Measurements from ENCODE around the gene CYTH3. TPM values are rescaled to one million over a fixed set of nuclear protein-coding genes. Genes with fewer than 3 reads are reported as not detected.

Gene CYTH3
- total RNA-seq, 1 experiment from 2014 or later, result 15.1 TPM

GRCh38 chr7:6260291-6261187 is 11.9 kb downstream of the CYTH3 start:
- DNase-seq (ENCODE audit: low spot score), result no peak
- in situ Hi-C loops (cut with HindIII; ENCODE audit: low sequenced_read_pairs), result loop anchor here (10.0 kb wide), 1 partner anchor 226 kb away; the partner anchor contains the start of gene ANKRD61

GRCh38 chr7:6259257-6259656 is 13.2 kb downstream of the CYTH3 start:
- in situ Hi-C loops (cut with HindIII; ENCODE audit: low sequenced_read_pairs), result no loop called here
- DNase-seq (ENCODE audit: low spot score), result no peak

GRCh38 chr7:6258440-6259182 is 13.8 kb downstream of the CYTH3 start:
- DNase-seq (ENCODE audit: low spot score), result no peak
- in situ Hi-C loops (cut with HindIII; ENCODE audit: low sequenced_read_pairs), result no loop called here

GRCh38 chr7:6257675-6258074 is 14.7 kb downstream of the CYTH3 start:
- DNase-seq (ENCODE audit: low spot score), result no peak
- in situ Hi-C loops (cut with HindIII; ENCODE audit: low sequenced_read_pairs), result no loop called here

GRCh38 chr7:6256677-6257535 is 15.5 kb downstream of the CYTH3 start:
- in situ Hi-C loops (cut with HindIII; ENCODE audit: low sequenced_read_pairs), result no loop called here

GRCh38 chr7:6256109-6256483 is 16.3 kb downstream of the CYTH3 start:
- DNase-seq (ENCODE audit: low spot score), result no peak
- in situ Hi-C loops (cut with HindIII; ENCODE audit: low sequenced_read_pairs), result no loop called here

More at GRCh38 chr7:6256677-6257535, 15.5 kb downstream of the CYTH3 start:
- DNase-seq (ENCODE audit: low spot score), result no peak

- in situ Hi-C loops (cut with HindIII; ENCODE audit: low sequenced_read_pairs), result no loop called here
- DNase-seq (ENCODE audit: low spot score), result no peak
Observed at GRCh38 chr7:6254866-6255265, 17.6 kb downstream of the CYTH3 start.

- DNase-seq (ENCODE audit: low spot score), result no peak
- in situ Hi-C loops (cut with HindIII; ENCODE audit: low sequenced_read_pairs), result no loop called here
Observed at GRCh38 chr7:6252748-6253147, 19.7 kb downstream of the CYTH3 start.

DNA sequence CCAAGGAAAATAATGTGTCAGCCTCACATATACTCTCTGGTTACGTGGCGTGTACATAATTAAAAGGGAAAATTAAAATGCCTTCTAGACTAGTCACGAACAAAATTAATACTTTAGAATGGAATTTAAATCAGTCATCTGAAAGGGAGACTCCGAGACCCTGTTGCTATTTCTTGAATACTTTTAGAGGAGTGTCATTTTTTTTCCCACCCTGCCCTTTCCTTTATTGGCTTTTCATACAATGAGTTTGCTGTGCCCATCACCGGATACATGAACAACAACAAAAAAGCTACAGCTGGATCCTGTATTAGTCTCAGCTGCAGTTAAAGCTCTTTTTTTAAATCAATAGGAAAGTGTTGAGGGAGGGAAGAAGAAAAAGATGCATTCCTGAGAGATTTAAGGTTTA is 20.1 kb downstream of the CYTH3 start:
- DNase-seq (ENCODE audit: low spot score), result no peak
- in situ Hi-C loops (cut with HindIII; ENCODE audit: low sequenced_read_pairs), result no loop called here

- DNase-seq (ENCODE audit: low spot score), result no peak
- in situ Hi-C loops (cut with HindIII; ENCODE audit: low sequenced_read_pairs), result no loop called here
Observed at GRCh38 chr7:6251653-6252052, 20.8 kb downstream of the CYTH3 start.

DNA sequence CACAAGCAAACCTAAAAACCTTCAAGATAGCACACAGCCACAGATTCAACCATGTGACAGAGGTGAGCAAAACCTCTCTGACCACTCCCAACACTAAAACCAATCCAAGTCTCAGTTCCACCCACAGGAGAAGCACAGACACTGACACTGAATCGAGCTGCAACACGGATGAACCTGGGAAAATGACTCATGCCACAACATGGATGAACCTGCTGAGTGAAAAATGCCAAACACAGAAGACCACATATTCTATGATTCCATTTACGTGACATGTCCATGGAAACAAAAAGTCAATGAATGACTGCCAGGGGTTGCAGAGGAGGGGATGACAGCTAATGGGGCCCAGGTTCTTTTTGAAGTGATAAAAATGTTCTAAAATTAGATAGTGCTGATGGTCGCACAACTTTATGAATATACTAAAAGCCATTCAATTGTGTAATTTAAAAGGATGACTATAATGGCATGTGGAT is 22.0 kb downstream of the CYTH3 start:
- in situ Hi-C loops (cut with HindIII; ENCODE audit: low sequenced_read_pairs), result no loop called here
- DNase-seq (ENCODE audit: low spot score), result no peak

- in situ Hi-C loops (cut with HindIII; ENCODE audit: low sequenced_read_pairs), result no loop called here
- DNase-seq (ENCODE audit: low spot score), result no peak
Observed at GRCh38 chr7:6249043-6249442, 23.4 kb downstream of the CYTH3 start.

GRCh38 chr7:6248581-6248980 is 23.8 kb downstream of the CYTH3 start:
- in situ Hi-C loops (cut with HindIII; ENCODE audit: low sequenced_read_pairs), result no loop called here
- DNase-seq (ENCODE audit: low spot score), result no peak

GRCh38 chr7:6246251-6246917 is 26.0 kb downstream of the CYTH3 start:
- in situ Hi-C loops (cut with HindIII; ENCODE audit: low sequenced_read_pairs), result no loop called here
- no peak for DNase-seq (ENCODE audit: low spot score)

GRCh38 chr7:6244021-6244420 is 28.4 kb downstream of the CYTH3 start:
- in situ Hi-C loops (cut with HindIII; ENCODE audit: low sequenced_read_pairs), result no loop called here
- no peak for DNase-seq (ENCODE audit: low spot score)

DNA sequence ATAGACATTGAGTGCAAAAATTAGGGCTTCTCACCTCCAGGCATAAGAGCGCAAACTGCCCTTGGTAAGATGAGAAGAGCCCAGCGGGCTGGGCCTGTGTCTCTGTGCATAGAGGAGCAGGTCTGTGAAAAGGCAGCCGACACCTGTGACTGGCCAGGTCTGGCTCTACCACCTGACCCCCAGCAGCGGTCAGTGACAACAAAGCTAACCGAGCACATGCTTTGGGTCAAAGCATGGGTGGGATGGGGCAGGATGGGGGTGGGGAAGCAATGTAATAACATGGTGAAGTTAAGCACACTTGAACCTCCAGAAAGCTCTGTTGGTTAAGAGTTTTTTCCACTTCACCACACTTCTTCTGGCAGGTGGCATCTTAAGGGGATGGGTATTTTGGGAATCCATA is 29.3 kb downstream of the CYTH3 start:
- in situ Hi-C loops (cut with HindIII; ENCODE audit: low sequenced_read_pairs), result no loop called here
- DNase-seq (ENCODE audit: low spot score), result no peak

- DNase-seq (ENCODE audit: low spot score), result no peak
- in situ Hi-C loops (cut with HindIII; ENCODE audit: low sequenced_read_pairs), result no loop called here
Observed at GRCh38 chr7:6242561-6242960, 29.9 kb downstream of the CYTH3 start.

GRCh38 chr7:6241607-6241973 is 30.8 kb downstream of the CYTH3 start:
- in situ Hi-C loops (cut with HindIII; ENCODE audit: low sequenced_read_pairs), result no loop called here
- no peak for DNase-seq (ENCODE audit: low spot score)

DNA sequence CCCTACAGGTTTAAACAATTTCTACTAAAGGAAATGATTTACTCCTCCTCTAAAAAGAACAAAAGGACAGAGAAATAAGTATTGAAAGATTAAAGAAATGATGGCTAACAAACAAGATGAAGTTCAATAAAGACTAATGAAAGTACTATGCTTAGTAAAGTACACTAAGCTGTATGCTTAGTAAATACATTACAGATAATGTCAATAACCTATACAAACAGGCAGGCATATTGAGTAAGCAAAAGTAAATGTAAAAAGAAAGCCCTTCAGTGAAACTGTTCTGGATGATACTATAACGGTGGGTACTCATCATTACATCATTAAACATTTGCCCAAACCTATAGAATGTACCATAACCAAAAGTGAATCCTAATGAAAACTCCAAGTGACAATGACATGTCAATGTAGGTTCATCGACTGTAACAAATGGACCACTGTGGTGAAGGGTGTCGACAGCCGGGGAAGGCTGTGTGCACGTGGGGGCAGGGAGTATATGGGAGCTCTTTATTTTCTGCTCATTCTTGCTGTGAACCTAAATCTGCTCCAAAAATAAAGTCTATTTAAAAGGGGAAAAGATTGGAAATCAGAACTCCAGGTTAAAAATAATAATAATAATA is 34.0 kb downstream of the CYTH3 start:
- in situ Hi-C loops (cut with HindIII; ENCODE audit: low sequenced_read_pairs), result no loop called here
- DNase-seq (ENCODE audit: low spot score), result no peak
